HG02610 (cell line): ENCODE results near the gene SFMBT2.
"Not testable (repeated sequence)": the region's sequence is repeated elsewhere in the genome, so short reads cannot be mapped to it uniquely, and the experiment has no call there.

ENCODE experiments used
- ATAC-seq: cut with Tn5 transposase; IDR thresholded peaks from one replicate; pipeline ENCODE4 v1.9.1; 2021; ENCODE audit warnings: mild to moderate bottlenecking, moderate library complexity; ENCODE audit not compliant: unreplicated experiment

Gene SFMBT2

DNA sequence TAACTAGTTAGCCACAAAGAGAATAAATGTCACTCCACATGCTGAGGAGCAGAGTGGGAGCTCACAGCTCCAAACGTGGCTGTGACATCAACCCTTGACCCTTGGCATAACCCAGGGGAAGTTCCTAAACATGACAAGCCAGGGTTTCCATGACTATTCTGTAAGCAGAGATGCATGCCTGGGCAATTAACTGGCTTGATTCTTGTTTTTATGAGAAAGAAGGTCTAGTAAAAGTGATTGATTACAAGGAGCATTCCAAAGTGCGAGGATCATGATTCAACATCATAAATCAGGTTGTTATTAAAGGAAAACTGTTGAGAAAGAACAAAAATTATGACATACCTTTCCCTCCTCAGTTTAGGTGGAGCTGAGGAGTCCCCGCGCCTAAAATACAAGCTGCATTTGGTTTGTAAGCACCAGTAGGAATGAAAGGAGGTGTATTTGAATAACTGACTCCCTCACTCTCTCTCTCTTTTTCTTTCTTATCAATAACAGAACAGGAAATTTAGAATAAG, 108.4 kb downstream of the SFMBT2 start:
- no peak for ATAC-seq

DNA sequence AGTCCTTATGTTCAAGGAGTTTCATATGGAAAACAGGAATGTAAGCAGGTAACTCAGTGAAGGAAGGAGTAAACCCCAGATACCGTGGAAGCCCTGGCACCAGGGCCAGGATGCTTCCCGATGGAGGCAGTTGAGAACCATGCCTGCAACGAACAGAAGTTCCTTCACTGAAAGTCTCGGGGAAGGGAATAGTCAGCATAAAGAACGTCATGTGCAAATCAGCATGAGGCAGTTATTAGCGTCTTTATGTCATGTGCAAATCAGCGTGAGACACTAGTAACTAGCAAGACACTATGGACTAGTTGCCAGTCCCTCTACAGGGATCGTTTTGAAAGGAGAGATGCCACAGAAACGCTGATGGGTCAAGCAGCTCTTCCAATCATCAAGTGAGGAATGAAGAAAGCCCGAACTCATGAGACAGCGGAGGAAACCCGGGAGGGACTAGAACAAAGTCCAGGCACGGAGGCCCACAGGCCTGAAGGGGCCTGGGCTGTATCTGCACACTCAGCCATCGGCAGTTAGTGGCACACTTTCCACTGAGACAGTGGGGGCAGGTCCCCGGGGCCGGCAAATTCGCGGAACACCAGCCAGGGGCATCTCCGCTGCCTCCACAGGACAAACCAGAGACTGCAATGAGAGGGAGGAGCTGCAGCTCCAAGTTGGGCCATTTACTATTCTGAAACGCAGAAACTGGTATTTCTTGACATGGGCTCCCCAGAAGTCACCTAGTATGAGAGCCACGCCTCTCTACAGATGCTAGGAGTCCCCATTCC, 109.6 kb downstream of the SFMBT2 start:
- ATAC-seq = no peak

DNA sequence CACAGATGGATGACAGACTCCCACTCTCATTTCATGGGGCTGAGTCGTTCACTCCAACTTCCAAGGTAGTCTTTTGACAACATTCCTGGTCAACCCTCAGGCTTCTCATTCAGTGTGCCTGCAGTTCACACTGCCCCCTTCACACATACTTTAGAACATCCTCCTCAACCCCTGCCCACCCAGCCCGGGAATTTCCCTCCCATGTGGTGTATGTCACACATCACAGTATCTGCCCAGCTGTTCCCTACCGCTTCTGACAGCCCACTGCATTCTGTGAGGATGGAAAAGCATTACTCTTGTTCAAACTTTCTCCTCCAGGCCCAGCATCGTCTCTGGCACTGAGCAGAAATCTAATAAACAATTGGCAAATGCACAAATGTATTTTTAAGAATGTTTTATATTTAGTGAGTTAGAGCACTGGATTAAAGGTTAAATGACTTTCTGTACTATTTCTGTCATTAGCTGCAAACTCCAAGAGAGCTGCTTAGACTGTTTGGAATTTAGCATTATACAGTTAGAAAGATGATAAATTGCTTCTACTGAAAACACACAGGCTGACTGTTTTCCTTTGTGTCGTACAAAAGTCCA, 110.4 kb downstream of the SFMBT2 start:
- peak; percentile 62 for ATAC-seq

GRCh38 chr10:7299601-7300325, 111.1 kb downstream of the SFMBT2 start:
- not testable (repeated sequence) for ATAC-seq

DNA sequence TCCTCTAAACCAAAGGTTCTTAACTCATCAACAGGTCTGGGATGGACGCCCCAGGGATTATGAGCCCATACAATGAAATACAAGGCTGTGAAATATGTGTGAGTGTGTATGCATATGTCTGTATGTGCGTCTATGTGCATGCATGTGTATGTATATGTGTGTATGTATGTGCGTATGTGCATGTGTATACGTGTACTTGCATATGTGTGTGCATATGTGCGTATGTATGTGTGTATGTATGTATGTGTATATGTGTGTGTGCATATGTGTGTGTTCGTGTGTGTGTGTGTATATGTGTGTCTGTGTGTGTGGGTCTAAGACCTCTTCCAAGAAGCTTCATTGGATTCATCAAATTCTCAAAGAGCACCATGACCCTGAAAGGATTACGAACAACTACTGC, 112.3 kb downstream of the SFMBT2 start:
- no peak for ATAC-seq

GRCh38 chr10:7297094-7297493, 113.7 kb downstream of the SFMBT2 start:
- ATAC-seq = no peak

DNA sequence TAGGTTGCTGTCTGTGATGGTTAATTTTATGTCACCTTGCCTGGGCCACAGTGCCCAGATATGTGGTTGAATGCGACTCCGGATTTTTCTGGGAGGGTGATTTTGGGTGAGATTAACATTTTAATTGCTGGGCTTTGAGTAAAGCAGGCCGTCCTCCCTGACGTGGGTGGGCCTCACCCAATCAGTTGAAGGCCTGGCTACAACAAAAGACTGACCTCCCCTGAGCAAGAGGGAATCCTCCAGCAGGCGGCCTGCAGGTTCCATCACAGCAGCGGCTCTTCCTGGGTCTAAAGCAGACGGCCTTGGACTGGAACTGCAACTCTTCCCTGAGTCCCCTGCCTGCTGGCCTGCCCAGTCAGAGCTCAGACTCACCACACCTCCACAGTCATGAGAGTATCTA, 114.2 kb downstream of the SFMBT2 start:
- no peak for ATAC-seq

- ATAC-seq = no peak
These were observed 114.8 kb downstream of the SFMBT2 start for GRCh38 chr10:7296076-7296475.

GRCh38 chr10:7293378-7293920, 117.4 kb downstream of the SFMBT2 start:
- no peak for ATAC-seq

DNA sequence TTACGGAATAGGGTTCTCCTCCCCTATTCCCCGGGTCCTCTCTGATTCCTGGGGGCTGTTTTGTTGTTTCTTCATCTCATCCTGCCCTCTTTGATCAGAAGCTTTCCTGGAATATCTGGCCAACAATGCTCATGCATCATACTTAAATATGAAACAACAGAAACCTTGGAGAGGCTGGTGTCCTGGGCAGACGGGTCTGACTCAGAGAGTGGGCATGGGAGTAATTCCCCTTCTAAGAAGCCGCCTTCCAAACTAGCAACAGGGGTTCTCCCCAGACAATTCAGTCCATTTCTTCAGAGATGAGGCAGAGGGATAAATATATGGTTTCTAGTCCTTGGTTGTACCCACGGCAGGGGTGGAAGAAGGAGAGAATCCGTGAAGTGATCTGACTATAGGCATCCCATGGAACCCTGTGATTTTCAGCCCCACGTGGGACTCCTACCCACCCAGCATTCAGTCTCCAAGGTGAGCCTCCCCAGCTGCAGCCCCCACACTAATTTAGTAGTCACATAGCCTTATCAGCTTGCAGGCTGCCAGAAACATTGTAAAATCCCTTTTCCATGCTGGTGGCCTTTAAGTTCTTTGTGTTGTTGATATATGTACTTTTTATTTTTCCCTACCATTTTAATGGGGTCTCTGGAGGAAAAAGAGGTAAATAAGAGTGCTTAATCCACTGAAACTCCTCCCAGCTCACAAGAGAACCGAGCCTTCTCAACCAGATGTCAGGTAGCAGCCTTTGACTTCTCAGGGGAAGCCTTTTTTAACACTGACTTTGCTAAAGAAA, 119.2 kb downstream of the SFMBT2 start:
- no peak for ATAC-seq

GRCh38 chr10:7288060-7288690, 122.7 kb downstream of the SFMBT2 start:
- ATAC-seq = no peak

DNA sequence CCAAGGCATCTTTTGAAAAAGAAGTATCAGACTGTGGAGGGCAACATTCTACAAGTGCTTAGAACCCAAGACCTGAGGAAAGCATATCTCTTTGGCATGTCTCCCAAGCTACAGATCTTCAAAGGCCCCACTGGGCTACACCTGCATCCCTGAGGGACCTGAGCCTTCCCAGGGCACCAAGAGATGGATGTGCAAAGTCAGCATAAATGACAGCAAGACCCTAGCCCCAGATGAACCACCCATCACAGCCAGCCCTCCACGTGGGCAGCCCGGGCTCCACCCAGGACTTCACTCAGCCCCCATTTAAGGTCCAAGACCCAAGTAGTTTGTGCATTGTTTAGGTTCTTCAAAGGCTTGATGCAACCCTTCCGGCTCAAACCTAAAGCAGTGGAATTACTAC, 123.5 kb downstream of the SFMBT2 start:
- ATAC-seq = no peak

GRCh38 chr10:7285522-7286322, 125.1 kb downstream of the SFMBT2 start:
- ATAC-seq = peak; percentile 55

DNA sequence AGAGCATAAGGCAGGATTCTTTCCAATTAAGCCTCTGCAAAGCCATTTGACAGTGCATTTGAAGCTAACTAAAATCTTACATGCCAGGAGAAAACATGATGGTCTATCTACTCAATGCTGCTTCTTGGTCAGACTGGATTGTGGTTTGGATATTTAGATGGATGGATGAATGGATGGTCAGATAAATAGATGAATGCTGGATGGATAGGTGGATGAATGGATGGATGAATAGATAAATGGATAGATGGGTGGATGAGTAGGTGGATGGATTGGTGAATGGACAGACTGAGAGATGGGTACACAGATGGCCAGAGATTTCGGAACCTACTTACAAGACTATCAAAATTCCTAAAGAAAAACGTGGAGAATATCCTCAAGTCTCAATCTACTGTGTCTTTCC, 127.6 kb downstream of the SFMBT2 start:
- ATAC-seq = no peak

GRCh38 chr10:7282457-7282856, 128.4 kb downstream of the SFMBT2 start:
- no peak for ATAC-seq

DNA sequence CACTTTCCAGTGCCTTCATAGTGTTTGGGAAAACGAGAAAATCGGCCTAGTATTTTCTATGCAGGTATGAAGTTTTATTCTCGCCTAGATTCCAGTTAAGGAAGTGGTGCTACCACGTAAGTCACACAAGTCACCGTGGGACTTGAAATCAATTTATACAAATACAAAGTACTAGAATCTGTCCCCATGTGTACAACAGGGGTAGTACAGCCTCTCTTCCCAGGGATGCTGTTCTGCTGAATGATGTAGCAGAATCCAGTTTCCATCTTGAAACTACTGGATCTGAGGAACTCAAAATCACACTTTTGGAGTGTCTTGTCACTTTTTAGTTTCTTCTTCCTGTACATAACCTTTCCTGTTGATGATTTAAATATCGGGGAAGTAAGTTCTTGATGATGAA, 129.4 kb downstream of the SFMBT2 start:
- ATAC-seq = no peak

DNA sequence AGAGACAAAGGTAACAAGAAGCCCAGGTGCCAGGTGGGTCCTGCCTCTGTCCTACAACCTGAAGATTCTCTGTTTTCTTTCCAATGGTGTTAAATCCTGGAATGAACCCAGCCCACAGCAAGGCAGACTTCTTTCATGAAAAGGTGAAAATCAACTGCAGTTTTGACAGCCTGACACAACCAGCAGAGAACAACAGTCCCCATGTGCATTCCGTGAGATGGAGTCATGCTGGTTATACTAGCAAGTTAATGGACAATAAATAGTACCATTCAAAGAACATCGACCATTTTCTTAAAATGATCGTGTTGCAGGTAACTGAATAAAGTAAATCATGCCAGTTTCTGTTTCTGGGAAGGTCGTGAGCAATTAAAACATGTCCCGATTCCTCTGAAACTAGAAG, 131.5 kb downstream of the SFMBT2 start:
- no peak for ATAC-seq

DNA sequence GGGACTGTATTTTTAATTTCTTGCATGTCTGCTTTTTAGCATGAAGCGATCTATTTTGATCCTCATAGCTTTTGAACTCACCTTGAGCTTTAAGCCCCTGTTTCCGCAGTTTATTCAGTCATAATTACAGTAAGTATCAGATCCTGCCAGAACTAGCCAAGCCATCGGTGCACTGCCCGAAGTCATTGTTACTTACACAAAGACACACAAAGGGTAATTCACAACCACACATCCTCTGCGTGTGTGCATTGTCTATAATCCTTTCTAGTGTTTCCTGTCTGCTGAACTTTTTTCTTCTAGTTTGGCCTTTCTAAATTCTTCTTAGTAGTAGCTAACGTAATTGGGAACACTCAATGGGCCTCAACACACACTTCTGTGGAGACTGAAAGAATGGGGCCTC, 133.0 kb downstream of the SFMBT2 start:
- ATAC-seq = no peak

DNA sequence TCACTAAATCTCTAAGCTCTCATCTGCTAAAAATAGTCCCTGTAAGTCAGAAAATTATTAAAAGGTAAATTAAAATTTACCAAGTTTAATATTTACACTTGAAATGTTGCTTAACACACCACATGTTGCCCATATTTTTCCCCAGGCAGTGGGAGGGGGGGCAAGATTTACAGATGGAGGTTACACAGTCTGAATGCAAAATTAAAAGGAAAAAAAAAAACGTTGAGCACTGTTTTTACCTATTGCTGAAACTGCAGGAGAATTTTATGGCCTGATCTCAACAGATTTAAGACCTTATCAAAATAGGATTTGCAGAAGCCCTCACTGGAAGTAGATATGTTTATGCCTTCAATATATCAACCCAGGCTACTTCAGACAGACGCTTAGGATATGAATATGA, 133.4 kb downstream of the SFMBT2 start:
- no peak for ATAC-seq
